H7 (cell line): Measurements from ENCODE around the gene RIC8B. TPM values are rescaled to one million over a fixed set of nuclear protein-coding genes. Genes with fewer than 3 reads are reported as not detected.

ENCODE experiments used
- DNase-seq: peaks from one replicate; pipeline ENCODE4 v3.0.0; 2012
- H3K27me3 ChIP-seq: 2 replicates; pipeline ENCODE4 v1.6.0; 2011; ENCODE audit warnings: mild to moderate bottlenecking, low read length; ENCODE audit not compliant: control insufficient read depth, insufficient read depth
- H3K36me3 ChIP-seq: replicated peaks from 2 replicates; pipeline ENCODE4 v1.5.1; 2011; ENCODE audit warnings: low read length; ENCODE audit not compliant: control insufficient read depth, insufficient read depth
- H3K4me3 ChIP-seq: 2 replicates; pipeline ENCODE4 v1.5.1; 2011; ENCODE audit warnings: low read depth, mild to moderate bottlenecking, control low read depth, low read length, moderate library complexity; ENCODE audit not compliant: insufficient read depth
- total RNA-seq: library from RNA; depleted of rRNA; stranded (reverse); fragments of >200 nt; shearing (Covaris generic); gene quantifications from 2 replicates; pipeline ENCODE4 v1.2.3, GENCODE V29; 2014

RIC8B gene
- total RNA-seq, 1 experiment from 2014 or later: 10.7 TPM

DNA sequence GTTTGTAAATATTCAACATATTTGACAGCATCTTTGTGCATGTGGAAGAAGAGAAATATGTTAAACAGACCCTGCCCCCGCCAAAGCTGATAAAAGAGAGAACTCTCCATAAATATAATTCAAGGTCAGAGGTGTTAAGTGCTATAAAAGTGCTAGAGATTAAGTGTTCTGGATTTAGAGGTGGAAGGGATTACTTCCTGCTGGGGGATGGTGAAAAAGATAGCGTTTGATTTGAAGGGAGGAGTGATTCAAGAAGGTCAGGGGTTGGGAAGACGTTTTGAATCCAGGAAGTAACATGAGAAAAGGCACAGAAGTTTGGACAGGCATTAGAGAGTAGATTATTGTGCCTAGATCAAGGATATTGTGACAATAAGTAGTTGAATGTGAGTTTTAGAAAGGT lies 30.2 kb downstream of the RIC8B start:
- no peak overlapping the region for H3K4me3 ChIP-seq
- no peak for DNase-seq
- H3K36me3 ChIP-seq: peaks cover 6% of the 10 kb centered on the region
- no peaks in the 10 kb centered on the region for H3K27me3 ChIP-seq

DNA sequence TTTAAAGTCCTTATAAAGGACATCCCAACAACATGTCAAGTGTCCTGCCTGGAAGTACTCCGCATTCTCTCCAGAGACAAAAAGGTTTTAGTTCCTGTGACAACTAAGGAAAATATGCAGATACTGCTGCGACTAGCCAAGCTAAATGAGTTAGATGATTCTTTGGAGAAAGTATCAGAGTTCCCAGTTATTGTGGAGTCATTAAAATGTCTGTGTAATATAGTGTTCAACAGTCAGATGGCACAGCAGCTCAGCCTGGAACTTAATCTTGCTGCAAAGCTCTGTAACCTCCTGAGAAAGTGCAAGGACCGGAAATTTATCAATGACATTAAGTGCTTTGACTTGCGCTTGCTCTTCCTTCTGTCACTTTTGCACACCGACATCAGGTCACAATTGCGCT lies 40.2 kb downstream of the RIC8B start:
- no peaks in the 10 kb centered on the region for H3K27me3 ChIP-seq
- no peak overlapping the region for H3K4me3 ChIP-seq
- DNase-seq: no peak
- H3K36me3 ChIP-seq: peaks cover 3% of the 10 kb centered on the region

DNA sequence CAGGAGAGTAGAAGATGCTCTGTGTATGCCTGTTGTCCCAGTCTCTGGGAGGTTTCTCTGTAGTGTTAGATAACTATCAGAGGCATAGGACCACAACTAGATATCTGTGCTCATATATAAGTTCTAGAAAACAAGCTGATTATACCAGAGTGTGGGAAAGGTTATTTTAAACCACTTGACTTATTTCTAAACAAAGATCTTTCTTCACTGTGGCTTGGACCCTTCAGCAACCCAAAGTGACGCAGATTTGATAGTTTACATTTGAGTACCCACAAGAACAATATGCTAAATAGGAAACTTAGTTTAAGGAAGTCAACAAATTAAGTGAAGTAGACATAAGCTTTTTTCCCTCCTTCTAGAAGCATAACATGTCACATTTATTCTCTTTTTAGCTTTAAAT lies 41.3 kb downstream of the RIC8B start:
- no peaks in the 10 kb centered on the region for H3K27me3 ChIP-seq
- peaks cover 3% of the 10 kb centered on the region for H3K36me3 ChIP-seq
- DNase-seq: no peak
- H3K4me3 ChIP-seq: no peak overlapping the region

DNA sequence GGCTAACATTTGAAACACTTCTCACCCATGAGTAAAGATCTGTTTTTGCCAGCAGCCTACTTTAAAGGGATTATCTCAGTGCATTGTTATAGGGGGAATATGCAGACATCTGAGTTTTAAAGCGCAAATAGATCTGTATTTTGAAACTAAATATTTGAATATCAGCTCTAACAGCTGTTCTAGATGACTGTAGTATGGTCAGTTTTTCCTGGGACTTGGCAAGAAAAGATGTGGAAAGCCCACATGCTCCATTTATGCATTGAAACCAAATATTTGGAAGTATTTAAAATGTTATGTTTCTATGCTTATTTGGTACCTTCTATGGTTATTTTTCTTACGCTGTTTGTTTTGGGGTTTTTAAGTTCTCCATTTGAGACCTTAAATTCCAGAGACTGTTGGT lies 41.7 kb downstream of the RIC8B start:
- Histone ChIP-seq H3K4me3 (no peak overlapping the region), H3K27me3 (no peaks in the 10 kb centered on the region), H3K36me3 (peaks cover 3% of the 10 kb centered on the region)
- no peak for DNase-seq

DNA sequence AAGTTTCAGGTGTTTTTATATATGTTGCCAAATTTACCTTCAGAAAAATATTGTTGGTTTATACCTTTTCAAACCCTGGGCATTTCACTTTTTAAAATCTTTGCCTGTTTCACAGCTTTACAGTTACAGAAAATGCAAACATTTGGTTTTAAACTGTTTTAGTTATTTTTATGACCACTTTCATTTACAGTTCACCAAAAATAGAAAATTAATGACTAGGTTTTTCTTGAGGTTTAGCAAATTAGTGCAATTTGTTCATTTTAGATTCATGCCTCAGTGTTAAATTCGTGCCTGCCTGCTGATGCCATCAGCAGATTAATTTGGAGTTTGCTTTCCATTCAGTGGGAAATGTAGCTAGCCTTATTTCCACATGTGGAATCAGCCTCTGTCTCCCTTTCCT lies 45.5 kb downstream of the RIC8B start:
- Histone ChIP-seq H3K27me3 (no peaks in the 10 kb centered on the region), H3K4me3 (no peak overlapping the region), H3K36me3 (peaks cover under 1% of the 10 kb centered on the region)
- no peak for DNase-seq

DNA sequence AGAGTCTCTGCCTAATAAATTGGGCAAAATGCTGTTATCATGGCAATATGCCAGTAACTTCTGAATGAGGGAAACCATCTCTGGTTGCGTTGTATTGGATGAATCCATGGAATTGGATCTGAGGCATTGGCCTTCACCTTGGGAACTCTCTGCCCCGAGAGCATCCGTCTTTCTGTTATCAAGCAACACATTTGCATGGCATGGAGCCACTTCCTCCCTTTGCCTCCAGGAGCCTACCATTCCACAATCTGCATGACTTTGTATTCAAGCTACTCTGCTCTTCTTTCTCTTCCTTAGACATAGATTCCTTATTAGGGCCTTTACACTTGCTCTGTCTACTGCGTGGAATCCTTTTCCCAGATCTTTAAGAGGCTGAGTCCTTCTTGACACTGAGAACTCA lies 57.2 kb downstream of the RIC8B start:
- no peak overlapping the region for H3K4me3 ChIP-seq
- DNase-seq: no peak
- H3K36me3 ChIP-seq: no peaks in the 10 kb centered on the region; the same call in 1 of the 2 replicates
- H3K27me3 ChIP-seq: no peaks in the 10 kb centered on the region

DNA sequence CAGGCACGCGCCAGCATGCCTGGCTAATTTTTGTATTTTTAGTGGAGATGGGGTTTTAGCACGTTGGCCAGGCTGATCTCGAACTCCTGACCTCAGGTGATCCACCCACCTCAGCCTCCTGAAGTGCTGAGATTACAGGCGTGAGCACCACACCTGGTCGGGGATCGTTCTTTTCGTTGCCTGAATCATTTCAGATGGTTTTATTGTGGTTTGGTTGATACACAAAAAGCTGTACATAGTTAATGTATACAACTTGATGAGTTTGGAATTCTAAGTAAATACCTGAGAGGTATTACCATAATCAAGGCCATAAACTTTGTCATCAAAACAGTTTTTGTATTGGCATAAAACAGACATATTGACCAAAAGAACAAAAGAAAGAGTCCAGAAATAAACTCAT lies 63.3 kb downstream of the RIC8B start:
- no peak for DNase-seq
- peaks cover 1% of the 10 kb centered on the region; the same call in 1 of the 2 replicates for H3K36me3 ChIP-seq
- H3K4me3 ChIP-seq: no peak overlapping the region
- H3K27me3 ChIP-seq: no peaks in the 10 kb centered on the region

DNA sequence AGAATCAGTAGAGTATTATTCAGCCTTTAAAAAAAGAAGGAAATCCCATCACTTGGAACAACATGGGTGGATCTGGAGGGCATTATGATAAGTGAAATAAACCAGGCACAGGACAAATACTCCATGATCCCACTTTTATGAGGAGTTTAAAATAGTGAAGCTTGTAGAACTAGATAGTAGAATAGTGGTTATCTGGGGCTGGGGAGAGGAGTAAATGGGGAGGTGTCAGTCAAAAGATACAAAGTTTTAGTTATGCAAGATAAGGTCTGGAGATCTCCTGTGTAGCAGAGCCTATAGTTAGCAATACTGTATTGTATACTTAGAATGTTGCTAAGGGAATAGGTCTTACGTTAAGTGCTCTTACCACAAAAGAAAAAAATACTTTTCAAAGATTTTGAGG lies 64.9 kb downstream of the RIC8B start:
- Histone ChIP-seq H3K36me3 (peaks cover 5% of the 10 kb centered on the region), H3K4me3 (no peak overlapping the region), H3K27me3 (no peaks in the 10 kb centered on the region)
- no peak for DNase-seq

DNA sequence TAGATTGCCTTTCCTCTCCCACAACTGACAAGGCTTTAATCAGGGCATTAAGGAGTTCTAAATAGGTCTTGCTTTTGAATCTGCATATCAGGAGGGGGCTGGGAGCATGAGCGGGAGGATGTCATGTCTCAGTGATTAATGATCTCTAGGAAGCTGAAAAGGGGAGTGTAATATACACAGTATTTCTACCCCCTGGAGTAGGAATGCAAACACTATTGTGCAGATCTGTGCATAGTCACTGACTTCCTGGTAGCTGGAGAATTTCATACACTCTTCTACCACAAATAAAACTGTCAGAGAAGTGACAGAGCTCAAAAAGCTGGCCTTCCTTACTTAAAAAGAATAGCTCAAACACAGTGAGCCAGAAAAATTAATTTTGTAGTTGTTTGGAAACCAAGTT lies 65.8 kb downstream of the RIC8B start:
- no peaks in the 10 kb centered on the region for H3K27me3 ChIP-seq
- peak; percentile 37 for DNase-seq
- peaks cover 5% of the 10 kb centered on the region for H3K36me3 ChIP-seq
- H3K4me3 ChIP-seq: no peak overlapping the region

DNA sequence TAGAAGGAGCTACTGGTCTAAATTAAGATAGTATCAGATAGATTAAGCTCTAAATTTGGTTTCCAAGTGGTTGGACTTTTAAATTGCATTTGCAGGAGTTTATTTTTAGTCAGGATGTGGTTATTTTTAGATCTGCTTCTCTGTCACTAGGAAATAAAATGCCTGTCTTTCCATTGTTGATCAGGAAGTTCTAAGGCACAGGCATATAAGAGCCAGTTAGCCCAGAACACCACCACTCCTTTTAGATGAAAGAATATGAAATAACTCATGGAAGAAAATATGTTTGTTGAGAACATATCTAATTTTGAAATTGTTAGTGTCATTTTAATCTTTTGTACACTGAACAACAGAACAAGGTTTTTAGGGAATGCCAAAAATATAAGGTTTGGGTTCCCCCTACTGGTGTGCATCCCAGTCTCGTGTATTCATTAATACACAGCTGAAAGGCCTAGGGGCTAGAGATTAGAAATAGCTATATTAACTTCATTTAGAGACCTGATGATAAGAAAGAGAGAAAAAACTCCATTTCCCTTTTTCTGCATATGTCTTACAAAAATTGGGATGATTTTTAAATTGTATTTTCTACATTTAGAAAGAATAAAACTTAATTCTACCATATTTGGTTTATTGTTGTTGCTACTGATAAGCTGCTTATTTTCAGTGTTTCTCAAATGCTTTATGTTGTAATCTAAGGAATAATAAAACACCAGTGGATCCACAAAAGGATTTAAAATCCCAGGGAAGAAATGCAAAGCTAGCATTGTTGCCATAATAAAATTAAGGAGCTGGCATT lies 67.2 kb downstream of the RIC8B start:
- Histone ChIP-seq H3K27me3 (no peaks in the 10 kb centered on the region), H3K36me3 (peaks cover 5% of the 10 kb centered on the region), H3K4me3 (no peak overlapping the region)
- DNase-seq: peak; percentile 45

DNA sequence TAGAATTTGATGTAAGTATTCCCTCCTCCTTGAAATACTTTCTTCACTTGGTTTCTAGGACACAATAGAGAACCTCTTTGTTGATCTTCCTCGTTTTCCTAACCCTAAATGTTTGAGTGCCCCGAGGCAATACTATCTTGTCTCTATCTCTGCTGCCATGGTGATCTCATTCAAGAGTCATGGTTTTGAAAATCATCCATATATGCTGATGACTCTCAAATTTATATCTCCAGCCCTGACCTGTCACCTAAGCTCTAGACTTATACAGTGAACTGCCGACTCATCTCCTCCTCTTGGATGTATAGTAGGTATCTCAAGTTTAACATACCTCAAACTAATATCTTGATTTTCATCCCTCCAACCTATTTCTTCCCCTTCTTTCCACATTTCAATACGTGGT lies 71.4 kb downstream of the RIC8B start:
- H3K4me3 ChIP-seq: no peak overlapping the region
- H3K36me3 ChIP-seq: peaks cover 7% of the 10 kb centered on the region
- no peaks in the 10 kb centered on the region for H3K27me3 ChIP-seq
- no peak for DNase-seq

DNA sequence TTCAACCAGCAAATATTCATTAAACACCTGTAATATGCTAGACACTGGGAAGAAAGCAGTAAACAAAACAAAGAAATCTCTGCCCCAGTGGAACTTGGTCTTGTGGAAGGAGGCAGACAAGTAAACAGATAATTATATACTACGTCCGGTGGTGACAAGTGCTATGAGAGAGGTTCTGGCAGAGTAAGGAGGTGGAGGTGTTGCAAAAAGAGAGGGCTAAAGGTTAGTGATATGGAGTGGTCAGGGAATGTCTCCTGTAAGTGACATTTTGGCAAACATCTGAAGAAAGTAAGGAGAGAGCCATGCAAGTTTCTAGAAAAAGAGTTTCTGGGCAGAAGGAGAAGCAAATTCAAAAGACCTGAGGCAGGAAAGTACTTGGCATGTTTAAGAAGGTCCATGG lies 73.4 kb downstream of the RIC8B start:
- no peak overlapping the region for H3K4me3 ChIP-seq
- peaks cover 5% of the 10 kb centered on the region for H3K36me3 ChIP-seq
- no peak for DNase-seq
- H3K27me3 ChIP-seq: no peaks in the 10 kb centered on the region

DNA sequence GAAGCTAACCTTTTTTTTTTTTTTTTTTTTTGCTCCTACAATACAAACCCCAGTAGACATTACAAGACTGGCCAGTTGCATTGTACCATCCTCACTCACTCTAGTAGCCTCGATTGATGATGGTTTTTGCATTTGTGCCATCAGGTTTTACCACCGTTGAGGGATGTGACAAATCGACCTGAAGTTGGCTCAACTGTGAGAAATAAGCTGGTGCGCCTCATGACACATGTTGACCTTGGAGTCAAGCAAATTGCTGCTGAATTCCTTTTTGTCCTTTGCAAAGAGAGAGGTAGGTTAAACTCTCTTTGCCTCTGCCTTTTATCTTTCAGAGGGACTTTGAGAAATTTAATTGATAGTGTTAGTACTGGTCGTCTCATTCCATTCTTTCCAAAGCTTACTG lies 76.8 kb downstream of the RIC8B start:
- DNase-seq: no peak
- Histone ChIP-seq H3K27me3 (no peaks in the 10 kb centered on the region), H3K4me3 (no peak overlapping the region), H3K36me3 (peaks cover 2% of the 10 kb centered on the region)

DNA sequence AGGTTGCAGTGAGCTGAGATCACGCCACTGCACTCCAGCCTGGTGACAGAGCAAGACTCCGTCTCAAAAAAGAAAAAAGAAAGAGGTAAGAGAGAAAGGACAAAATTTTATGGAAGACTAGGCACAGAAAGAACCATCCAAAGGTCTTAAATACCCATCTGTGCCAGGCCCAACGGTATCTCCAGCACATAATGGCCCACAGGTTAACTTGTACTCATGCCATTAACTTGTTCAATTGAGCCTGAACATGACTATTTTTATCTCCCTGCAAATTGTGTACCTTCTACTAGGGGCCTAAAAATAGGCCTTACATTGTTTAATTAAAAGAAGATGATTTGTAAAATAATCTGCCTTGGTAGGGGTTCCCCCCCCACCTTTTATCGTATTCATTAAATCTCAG lies 80.2 kb downstream of the RIC8B start:
- H3K27me3 ChIP-seq: no peaks in the 10 kb centered on the region
- no peak for DNase-seq
- H3K36me3 ChIP-seq: no peaks in the 10 kb centered on the region; the same call in none of the 2 replicates
- no peak overlapping the region for H3K4me3 ChIP-seq

DNA sequence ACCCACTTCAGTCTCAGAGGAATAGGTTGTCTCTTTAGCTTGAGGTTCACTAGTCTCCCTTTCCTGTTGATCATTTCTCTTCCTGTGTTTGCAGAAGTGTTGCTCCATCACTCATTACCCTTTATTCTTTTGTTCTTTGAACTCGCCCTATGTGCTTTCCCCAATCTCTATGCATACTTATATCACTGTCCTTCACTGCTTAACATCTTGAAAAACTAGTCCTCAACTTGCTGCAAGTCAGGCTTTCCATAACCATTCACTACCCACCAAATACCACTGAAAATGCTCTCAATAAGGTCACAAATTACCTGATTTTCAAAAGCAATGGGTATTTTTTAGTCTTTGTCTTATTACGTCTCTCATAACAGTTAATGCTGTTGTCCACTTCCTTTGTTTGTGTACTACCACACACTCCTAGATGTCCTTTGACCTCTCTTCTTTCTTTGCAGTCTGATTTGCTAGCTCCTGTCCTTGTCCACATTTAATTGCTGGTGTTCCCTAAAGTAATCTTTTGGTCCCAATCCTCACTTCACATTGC lies 80.8 kb downstream of the RIC8B start:
- no peak for DNase-seq
- Histone ChIP-seq H3K4me3 (no peak overlapping the region), H3K27me3 (no peaks in the 10 kb centered on the region), H3K36me3 (no peaks in the 10 kb centered on the region; the same call in none of the 2 replicates)
